ENCODE data around the gene MIEF2.

The MIEF2 gene

GRCh38 chr17:18252160-18252559, 8.3 kb upstream of the MIEF2 start:
- no peak for DNase-seq (ENCODE audit: low read depth in 1 of 2, low spot score in 1 of 2)
- Histone ChIP-seq H3K27ac (replicated peaks) (no peak overlapping the region), H3K27me3 (ENCODE audit: insufficient read depth, poor library complexity, severe bottlenecking) (no peaks in the 10 kb centered on the region), H3K4me3 (replicated peaks; ENCODE audit: insufficient read depth, low read length) (no peak overlapping the region)
- no peak for TF ChIP-seq CTCF (IDR thresholded peaks at IDR 0.05; ENCODE audit: insufficient read depth, low read length)

- H3K4me3 ChIP-seq (replicated peaks; ENCODE audit: insufficient read depth, low read length): no peak overlapping the region
- H3K27ac ChIP-seq (replicated peaks): no peak overlapping the region
- TF ChIP-seq POLR2AphosphoS5 (IDR thresholded peaks at IDR 0.05; ENCODE audit: low read depth) (no peak), REST (IDR thresholded peaks at IDR 0.05; ENCODE audit: insufficient replicate concordance, low read depth) (no peak), SPI1 (IDR thresholded peaks at IDR 0.05; ENCODE audit: borderline replicate concordance, low read depth) (no peak), CTCF (IDR thresholded peaks at IDR 0.05; ENCODE audit: insufficient read depth, low read length) (no peak), GABPA (IDR thresholded peaks at IDR 0.05; ENCODE audit: low read depth) (no peak)
- no peaks in the 10 kb centered on the region for H3K27me3 ChIP-seq (ENCODE audit: insufficient read depth, poor library complexity, severe bottlenecking)
- no peak for DNase-seq (ENCODE audit: low read depth in 1 of 2, low spot score in 1 of 2)
Observed at GRCh38 chr17:18253187-18253884, 7.1 kb upstream of the MIEF2 start.

GRCh38 chr17:18253947-18254821, 6.3 kb upstream of the MIEF2 start:
- Histone ChIP-seq H3K27me3 (ENCODE audit: insufficient read depth, poor library complexity, severe bottlenecking) (no peaks in the 10 kb centered on the region), H3K27ac (replicated peaks) (no peak overlapping the region), H3K4me3 (replicated peaks; ENCODE audit: insufficient read depth, low read length) (no peak overlapping the region)
- TF ChIP-seq GABPA (IDR thresholded peaks at IDR 0.05; ENCODE audit: low read depth) (no peak), SPI1 (IDR thresholded peaks at IDR 0.05; ENCODE audit: borderline replicate concordance, low read depth) (no peak), CTCF (IDR thresholded peaks at IDR 0.05; ENCODE audit: insufficient read depth, low read length) (no peak), POLR2AphosphoS5 (IDR thresholded peaks at IDR 0.05; ENCODE audit: low read depth) (no peak), REST (IDR thresholded peaks at IDR 0.05; ENCODE audit: insufficient replicate concordance, low read depth) (no peak)
- no peak for DNase-seq (ENCODE audit: low read depth in 1 of 2, low spot score in 1 of 2)

Data from HL-60 (cell line).